Subcutaneous abdominal adipose tissue (tissue), 5 donors: ENCODE measurements around the gene P4HB.

ENCODE experiments used
- H3K27ac ChIP-seq: one replicate; pipeline ENCODE4 v1.7.0; 2013; ENCODE audit warnings: low read depth, mild to moderate bottlenecking, inconsistent platforms, low read length, moderate library complexity
- H3K27me3 ChIP-seq, 5 donors: one replicate each; pipeline ENCODE4 v1.7.0; 2013; ENCODE audit warnings: low read length in 5 of 5, inconsistent platforms in 1 of 5; ENCODE audit not compliant: control insufficient read depth in 5 of 5, insufficient read depth in 4 of 5
- H3K36me3 ChIP-seq, 5 donors: one replicate each; pipeline ENCODE4 v1.7.0; 2013; ENCODE audit warnings: low read length in 5 of 5; ENCODE audit not compliant: control insufficient read depth in 5 of 5, insufficient read depth in 5 of 5
- H3K4me1 ChIP-seq, 5 donors: one replicate each; pipeline ENCODE4 v1.7.0; 2013; ENCODE audit warnings: low read length in 5 of 5, mild to moderate bottlenecking in 3 of 5, moderate library complexity in 1 of 5; ENCODE audit not compliant: control insufficient read depth in 5 of 5, insufficient read depth in 5 of 5
- H3K4me3 ChIP-seq, 5 donors: one replicate each; pipeline ENCODE4 v1.7.0; 2013; ENCODE audit warnings: low read length in 5 of 5, low read depth in 1 of 5
- H3K9ac ChIP-seq, 5 donors: one replicate each; pipeline ENCODE4 v1.7.0; 2013; ENCODE audit warnings: low read length in 5 of 5, mild to moderate bottlenecking in 4 of 5, moderate library complexity in 3 of 5
- H3K9me3 ChIP-seq, 5 donors: one replicate each; pipeline ENCODE4 v1.7.0; 2013; ENCODE audit warnings: low read length in 5 of 5; ENCODE audit not compliant: control insufficient read depth in 5 of 5
- donor health status: healthy.
- donor health status: healthy.
- donor health status: healthy.
- donor health status: healthy.
- donor health status: healthy.

Gene P4HB

DNA sequence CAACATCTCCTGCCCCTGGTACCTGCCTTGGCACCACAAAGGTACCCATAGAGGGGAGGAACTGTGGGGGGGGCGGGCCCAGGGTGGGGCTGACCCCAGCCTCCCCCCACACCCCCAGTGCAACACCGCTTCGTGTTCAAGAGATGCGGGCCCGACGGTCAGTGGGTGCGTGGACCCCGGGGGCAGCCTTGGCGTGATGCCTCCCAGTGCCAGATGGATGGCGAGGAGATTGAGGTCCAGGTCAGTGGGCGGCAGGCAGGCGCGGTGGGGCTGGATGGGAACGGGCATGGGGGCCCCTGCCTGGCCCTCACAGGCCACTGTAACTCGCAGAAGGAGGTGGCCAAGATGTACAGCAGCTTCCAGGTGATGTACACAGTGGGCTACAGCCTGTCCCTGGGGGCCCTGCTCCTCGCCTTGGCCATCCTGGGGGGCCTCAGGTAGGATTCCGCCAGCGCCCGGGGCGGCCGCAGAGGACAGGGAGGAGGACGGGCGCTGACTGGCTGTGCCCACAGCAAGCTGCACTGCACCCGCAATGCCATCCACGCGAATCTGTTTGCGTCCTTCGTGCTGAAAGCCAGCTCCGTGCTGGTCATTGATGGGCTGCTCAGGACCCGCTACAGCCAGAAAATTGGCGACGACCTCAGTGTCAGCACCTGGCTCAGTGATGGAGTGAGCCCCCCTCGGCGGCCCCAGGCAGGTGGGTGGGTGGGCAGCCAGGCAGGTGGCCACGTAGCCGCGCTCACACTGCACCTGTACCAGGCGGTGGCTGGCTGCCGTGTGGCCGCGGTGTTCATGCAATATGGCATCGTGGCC lies 49.2 kb downstream of the P4HB start:
- Histone ChIP-seq H3K4me1 (no peaks in the 10 kb centered on the region), H3K27me3 (peaks cover 20 to 71% (median 63%) of the 10 kb centered on the region in 5 donors), H3K9ac (no peak overlapping the region)

DNA sequence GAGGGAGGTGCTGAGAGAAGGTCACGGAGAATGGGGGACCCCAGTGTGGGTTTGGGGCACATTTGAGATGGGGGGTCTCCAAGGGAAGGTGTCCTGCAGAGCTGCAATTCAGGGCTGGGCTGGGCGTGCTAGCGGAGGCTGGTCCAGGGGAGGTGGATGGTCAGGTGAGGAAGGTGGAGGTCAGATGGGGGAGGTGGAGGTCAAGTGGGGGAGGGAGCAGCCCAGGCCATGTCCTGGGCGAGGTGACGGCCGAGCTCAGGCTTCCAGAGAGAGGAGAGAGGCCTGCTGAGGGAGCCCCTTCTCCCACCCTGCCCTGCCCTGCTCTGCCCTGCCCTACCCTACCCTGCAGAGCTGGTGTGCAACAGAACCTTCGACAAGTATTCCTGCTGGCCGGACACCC lies 49.9 kb downstream of the P4HB start:
- Histone ChIP-seq H3K4me1 (no peaks in the 10 kb centered on the region), H3K9ac (no peak overlapping the region), H3K27me3 (peaks cover 20 to 76% (median 67%) of the 10 kb centered on the region in 5 donors), H3K36me3 (no peaks in the 10 kb centered on the region), H3K9me3 (no peaks in the 10 kb centered on the region), H3K27ac (no peak overlapping the region), H3K4me3 (no peak overlapping the region)

More for the DNA sequence above, 49.2 kb downstream of the P4HB start:
- Histone ChIP-seq H3K4me3 (no peak overlapping the region), H3K9me3 (no peaks in the 10 kb centered on the region), H3K27ac (no peak overlapping the region), H3K36me3 (no peaks in the 10 kb centered on the region)

DNA sequence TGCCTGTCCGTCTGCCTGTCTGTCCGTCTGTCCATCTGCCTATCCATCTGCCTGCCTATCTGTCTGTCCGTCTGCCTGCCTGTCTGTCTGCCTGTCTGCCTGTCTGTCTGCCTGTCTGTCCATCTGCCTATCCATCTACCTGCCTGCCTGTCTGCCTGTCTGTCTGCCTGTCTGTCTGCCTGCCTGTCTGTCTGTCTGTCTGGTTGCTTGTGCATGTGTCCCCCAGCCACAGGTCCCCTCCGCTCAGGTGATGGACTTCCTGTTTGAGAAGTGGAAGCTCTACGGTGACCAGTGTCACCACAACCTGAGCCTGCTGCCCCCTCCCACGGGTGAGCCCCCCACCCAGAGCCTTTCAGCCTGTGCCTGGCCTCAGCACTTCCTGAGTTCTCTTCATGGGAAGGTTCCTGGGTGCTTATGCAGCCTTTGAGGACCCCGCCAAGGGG lies 50.8 kb downstream of the P4HB start:
- H3K36me3 ChIP-seq: no peaks in the 10 kb centered on the region
- no peak overlapping the region for H3K4me3 ChIP-seq
- peaks cover 0 to under 1% (median 0%) of the 10 kb centered on the region in 5 donors for H3K4me1 ChIP-seq
- H3K9me3 ChIP-seq: no peaks in the 10 kb centered on the region
- H3K27me3 ChIP-seq: peaks cover 26 to 74% (median 70%) of the 10 kb centered on the region in 5 donors
- no peak overlapping the region for H3K9ac ChIP-seq
- H3K27ac ChIP-seq: no peak overlapping the region

DNA sequence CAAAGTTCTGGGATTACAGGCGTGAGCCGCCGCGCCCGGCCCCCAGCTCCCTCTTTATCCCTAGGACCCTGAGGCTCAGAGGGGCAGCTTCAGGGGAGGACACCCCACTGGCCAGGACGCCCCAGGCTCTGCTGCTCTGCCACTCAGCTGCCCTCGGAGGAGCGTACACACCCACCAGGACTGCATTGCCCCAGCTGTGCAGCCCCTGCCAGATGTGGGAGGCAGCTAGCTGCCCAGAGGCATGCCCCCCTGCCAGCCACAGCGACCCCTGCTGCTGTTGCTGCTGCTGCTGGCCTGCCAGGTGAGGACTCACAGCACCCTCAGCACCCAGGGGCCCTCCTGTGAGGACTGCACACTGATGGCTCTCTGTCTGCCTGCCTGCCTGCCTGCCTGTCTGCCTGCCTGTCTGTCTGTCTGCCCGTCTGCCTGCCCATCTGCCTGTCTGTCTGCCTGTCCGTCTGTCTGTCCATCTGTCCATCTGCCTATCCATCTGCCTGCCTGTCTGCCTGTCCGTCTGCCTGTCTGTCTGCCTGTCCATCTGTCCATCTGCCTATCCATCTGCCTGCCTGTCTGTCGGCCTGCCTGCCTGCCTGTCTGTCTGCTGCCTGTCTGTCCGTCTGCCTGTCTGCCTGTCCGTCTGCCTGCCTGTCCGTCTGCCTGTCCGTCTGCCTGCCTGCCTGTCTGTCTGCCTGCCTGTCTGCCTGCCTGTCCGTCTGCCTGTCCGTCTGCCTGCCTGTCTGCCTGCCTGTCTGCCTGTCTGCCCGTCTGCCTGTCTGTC lies 51.4 kb downstream of the P4HB start:
- Histone ChIP-seq H3K9ac (no peak overlapping the region), H3K9me3 (no peaks in the 10 kb centered on the region), H3K36me3 (no peaks in the 10 kb centered on the region), H3K4me1 (peaks cover 0 to 5% (median 0%) of the 10 kb centered on the region in 5 donors), H3K27me3 (peaks cover 27 to 76% (median 72%) of the 10 kb centered on the region in 5 donors), H3K27ac (no peak overlapping the region), H3K4me3 (no peak overlapping the region)

DNA sequence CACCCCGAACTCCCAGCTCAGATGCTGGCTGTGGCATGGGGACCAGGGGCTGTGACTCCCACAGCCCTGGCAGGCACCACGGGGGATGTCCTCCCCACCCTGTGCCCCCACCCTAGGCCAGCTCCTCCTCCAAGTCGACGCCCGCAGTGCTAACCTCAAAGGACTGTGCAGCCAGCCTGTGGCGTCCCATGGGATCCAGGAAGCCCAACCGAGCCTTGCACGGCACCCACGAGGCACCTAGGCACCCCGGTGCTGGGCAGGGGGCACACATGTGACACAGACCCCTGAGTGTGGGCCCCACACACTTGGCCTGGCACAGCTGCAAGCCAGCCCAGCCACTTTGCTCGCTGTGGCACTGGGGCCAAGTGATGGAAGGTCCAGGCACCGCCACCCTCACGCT lies 52.5 kb downstream of the P4HB start:
- peaks cover 0 to 5% (median 0%) of the 10 kb centered on the region in 5 donors for H3K4me1 ChIP-seq
- no peaks in the 10 kb centered on the region for H3K36me3 ChIP-seq
- H3K27me3 ChIP-seq: peaks cover 36 to 83% (median 70%) of the 10 kb centered on the region in 5 donors
- no peak overlapping the region for H3K4me3 ChIP-seq
- no peak overlapping the region for H3K9ac ChIP-seq
- no peak overlapping the region for H3K27ac ChIP-seq
- no peaks in the 10 kb centered on the region for H3K9me3 ChIP-seq

DNA sequence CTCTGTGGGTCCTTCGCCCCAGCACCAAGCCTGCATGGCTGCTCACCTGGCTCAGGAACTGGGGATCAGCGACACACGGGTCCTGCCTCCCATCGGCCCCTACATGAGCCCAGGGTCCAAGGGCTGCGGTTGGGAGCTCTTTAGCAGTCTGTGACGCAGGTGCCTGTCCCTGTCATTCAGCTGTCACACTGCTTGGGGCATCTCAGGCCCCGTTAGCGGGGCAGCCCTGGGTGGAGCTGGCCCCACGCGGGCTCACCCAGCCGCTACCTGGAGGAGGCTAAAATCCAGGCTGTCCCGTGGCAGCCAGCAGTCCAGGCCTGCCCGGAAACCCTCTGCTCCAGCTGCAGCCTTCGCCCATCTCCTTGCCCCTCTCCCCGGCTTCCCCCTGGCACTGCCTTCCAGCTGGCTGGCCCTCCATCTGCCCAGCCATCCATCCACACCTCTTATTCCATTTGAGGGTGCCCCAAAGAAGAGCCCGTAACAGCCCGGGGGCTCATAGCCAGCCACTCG lies 53.1 kb downstream of the P4HB start:
- Histone ChIP-seq H3K4me3 (no peak overlapping the region), H3K9me3 (no peaks in the 10 kb centered on the region), H3K9ac (no peak overlapping the region), H3K27me3 (peaks cover 39 to 84% (median 74%) of the 10 kb centered on the region in 5 donors), H3K27ac (no peak overlapping the region), H3K4me1 (peaks cover 0 to 5% (median 0%) of the 10 kb centered on the region in 5 donors), H3K36me3 (no peaks in the 10 kb centered on the region)

DNA sequence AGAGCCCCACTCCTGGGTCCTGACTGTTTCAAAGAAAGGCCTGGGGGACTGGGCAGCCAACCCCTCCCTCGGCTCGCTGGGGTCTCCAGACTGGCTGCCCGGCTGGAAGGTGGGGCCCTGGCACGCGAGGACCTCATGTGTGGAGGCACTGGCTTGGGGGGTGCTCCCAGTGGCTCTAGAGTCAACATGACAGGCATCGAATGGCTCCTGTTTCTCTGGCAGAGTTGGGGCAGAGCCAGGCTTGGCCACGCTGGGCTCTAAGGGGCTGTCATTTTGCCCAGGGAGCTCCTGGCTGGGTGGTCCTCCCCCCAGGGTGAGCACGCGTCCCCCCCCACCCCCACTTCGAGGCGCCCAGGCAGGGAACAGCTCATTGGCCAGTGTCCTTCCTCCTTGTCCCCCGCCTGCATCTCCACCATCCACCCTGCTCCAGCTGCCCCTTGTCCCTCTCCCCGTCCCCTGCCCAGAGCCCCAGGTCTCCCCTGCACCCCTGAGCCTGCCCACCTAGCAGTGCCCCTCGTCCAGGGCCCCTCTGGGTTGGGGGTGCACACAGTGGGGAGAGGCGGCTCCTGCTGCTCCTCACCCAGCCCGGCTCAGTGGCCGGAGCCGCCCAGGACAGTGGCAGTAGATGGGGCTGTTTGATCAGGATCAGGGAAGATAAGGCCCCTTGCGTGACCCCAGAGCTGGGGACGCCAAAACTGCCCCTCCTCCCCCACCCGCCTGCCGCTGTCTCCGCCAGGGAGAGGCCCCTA lies 53.7 kb downstream of the P4HB start:
- H3K27me3 ChIP-seq: peaks cover 44 to 87% (median 77%) of the 10 kb centered on the region in 5 donors
- H3K4me1 ChIP-seq: peaks cover 0 to 5% (median 0%) of the 10 kb centered on the region in 5 donors
- H3K27ac ChIP-seq: no peak overlapping the region
- H3K9ac ChIP-seq: no peak overlapping the region
- no peaks in the 10 kb centered on the region for H3K36me3 ChIP-seq
- no peak overlapping the region for H3K4me3 ChIP-seq
- H3K9me3 ChIP-seq: no peaks in the 10 kb centered on the region

DNA sequence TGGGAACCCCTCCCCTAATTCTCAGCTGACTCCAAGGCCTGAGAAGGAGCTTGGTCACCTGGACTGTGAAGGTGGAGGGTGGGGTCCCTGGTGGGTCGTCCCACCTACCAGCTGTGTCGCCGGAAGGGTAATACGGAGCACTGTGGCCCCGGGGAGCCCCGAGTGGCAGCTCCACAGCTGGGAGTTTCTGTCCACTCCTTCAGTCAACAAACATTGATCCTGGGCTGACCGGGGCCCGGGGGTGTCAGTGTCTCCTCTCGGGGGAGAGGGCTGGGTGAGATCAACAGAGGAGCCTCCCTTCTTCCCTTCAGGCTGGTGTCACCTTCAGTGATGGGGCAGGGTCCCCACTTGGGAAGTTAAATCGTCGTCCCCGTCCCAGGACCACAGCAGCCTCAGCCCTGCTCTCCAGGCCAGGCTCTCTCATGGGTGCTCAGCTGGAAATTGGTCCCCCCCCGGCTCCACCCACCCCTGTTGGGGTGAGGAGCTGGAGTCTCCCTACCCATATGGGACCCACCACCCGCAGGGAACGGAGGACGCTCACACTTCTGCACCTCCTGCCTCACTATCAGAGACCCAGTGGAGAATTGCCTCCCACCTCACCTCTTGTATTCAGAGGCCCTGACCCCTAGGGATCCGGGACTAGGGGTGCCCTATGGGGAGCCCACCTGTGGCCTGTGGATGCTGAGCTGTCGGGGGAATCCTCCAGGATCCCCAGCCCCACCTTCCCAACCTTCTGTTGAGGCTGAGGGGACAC lies 54.5 kb downstream of the P4HB start:
- Histone ChIP-seq H3K9me3 (no peaks in the 10 kb centered on the region), H3K4me1 (peaks cover 0 to 5% (median 0%) of the 10 kb centered on the region in 5 donors), H3K36me3 (no peaks in the 10 kb centered on the region), H3K9ac (no peak overlapping the region), H3K27me3 (peaks cover 50 to 87% (median 77%) of the 10 kb centered on the region in 5 donors), H3K4me3 (no peak overlapping the region), H3K27ac (no peak overlapping the region)
